ENCODE results near the gene TGFB1I1.

DNA sequence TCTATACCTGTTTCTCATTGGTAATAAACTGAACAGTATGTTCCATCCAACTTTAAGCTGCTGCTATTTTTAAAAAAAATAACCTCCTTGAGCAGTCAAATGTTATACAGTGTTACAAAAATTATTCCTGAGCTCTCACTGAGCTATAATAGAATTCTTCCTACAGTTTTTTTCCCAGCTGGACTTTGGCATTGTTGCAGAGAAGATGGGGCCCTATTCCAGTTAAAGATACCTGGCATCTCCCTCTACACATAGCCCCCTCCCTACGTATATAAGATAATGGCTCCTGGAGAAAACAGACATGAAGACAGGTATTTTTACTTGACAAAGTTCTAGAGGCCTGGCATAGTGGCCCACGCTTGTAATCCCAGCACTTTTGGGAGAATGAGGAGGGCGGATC, 42.2 kb upstream of the TGFB1I1 start:
- TF ChIP-seq, protein P1, sequence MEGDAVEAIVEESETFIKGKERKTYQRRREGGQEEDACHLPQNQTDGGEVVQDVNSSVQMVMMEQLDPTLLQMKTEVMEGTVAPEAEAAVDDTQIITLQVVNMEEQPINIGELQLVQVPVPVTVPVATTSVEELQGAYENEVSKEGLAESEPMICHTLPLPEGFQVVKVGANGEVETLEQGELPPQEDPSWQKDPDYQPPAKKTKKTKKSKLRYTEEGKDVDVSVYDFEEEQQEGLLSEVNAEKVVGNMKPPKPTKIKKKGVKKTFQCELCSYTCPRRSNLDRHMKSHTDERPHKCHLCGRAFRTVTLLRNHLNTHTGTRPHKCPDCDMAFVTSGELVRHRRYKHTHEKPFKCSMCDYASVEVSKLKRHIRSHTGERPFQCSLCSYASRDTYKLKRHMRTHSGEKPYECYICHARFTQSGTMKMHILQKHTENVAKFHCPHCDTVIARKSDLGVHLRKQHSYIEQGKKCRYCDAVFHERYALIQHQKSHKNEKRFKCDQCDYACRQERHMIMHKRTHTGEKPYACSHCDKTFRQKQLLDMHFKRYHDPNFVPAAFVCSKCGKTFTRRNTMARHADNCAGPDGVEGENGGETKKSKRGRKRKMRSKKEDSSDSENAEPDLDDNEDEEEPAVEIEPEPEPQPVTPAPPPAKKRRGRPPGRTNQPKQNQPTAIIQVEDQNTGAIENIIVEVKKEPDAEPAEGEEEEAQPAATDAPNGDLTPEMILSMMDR (conservative IDR thresholded peaks at IDR 0.05): no peak
- TF ChIP-seq ZFX (IDR thresholded peaks at IDR 0.05): no peak

Data from C4-2B (cell line).